CD8-positive, alpha-beta memory T cell (primary cell): ENCODE data around the gene LHFPL6. TPM values are rescaled to one million over a fixed set of nuclear protein-coding genes. Genes with fewer than 3 reads are reported as not detected.

ENCODE experiments used
- CTCF ChIA-PET: fragments of 350-600 bp; sonication (Branson Sonifier 250); formaldehyde crosslinking; loops from one replicate; lab custom pipeline; 2021; ENCODE audit warnings: antibody characterized with exemption; lab: Charles Lee
- POLR2A ChIA-PET: fragments of 350-600 bp; sonication (Branson Sonifier 250); formaldehyde crosslinking; loops from one replicate; lab custom pipeline; 2021; ENCODE audit warnings: antibody characterized with exemption; lab: Charles Lee
- DNase-seq, 5 donors: peaks; one replicate each; pipeline versions ENCODE4 v3.0.0 to v3.0.0-alpha.2; 2020 to 2022; ENCODE audit warnings: mixed read lengths in 1 of 5
- H3K27ac ChIP-seq: one replicate; pipeline ENCODE4 v1.7.0; 2013; ENCODE audit warnings: low read depth, mild to moderate bottlenecking, low read length, moderate library complexity
- H3K27me3 ChIP-seq: 2 replicates; pipeline ENCODE4 v1.7.0; 2013; ENCODE audit warnings: low read length, mild to moderate bottlenecking; ENCODE audit not compliant: insufficient read depth, poor library complexity, severe bottlenecking
- H3K36me3 ChIP-seq: 2 replicates; pipeline ENCODE4 v1.7.0; 2013; ENCODE audit warnings: mild to moderate bottlenecking, low read length, moderate library complexity; ENCODE audit not compliant: insufficient read depth
- H3K4me1 ChIP-seq: 2 replicates; pipeline ENCODE4 v1.7.0; 2013; ENCODE audit warnings: mild to moderate bottlenecking, low read length, moderate library complexity; ENCODE audit not compliant: insufficient read depth
- H3K4me3 ChIP-seq: 2 replicates; pipeline ENCODE4 v1.7.0; 2013; ENCODE audit warnings: mild to moderate bottlenecking, low read length
- H3K9me3 ChIP-seq: 2 replicates; pipeline ENCODE4 v1.7.0; 2013; ENCODE audit warnings: mild to moderate bottlenecking, low read length
- H3K27ac Mint-ChIP-seq, 8 donors: one replicate each; pipeline ENCODE4 v1.8.0; 2020 to 2021; ENCODE audit warnings: mixed read lengths in 8 of 8, mild to moderate bottlenecking in 6 of 8, inconsistent platforms in 3 of 8, moderate library complexity in 3 of 8
- H3K27me3 Mint-ChIP-seq, 2 donors: one replicate each; pipeline ENCODE4 v1.8.0; 2020 to 2021; ENCODE audit warnings: mixed read lengths in 2 of 2, mild to moderate bottlenecking in 1 of 2, moderate library complexity in 1 of 2
- H3K36me3 Mint-ChIP-seq, 3 donors: one replicate each; pipeline ENCODE4 v1.8.0; 2020 to 2021; ENCODE audit warnings: mixed read lengths in 3 of 3, inconsistent platforms in 1 of 3, mild to moderate bottlenecking in 1 of 3
- H3K4me1 Mint-ChIP-seq, 3 donors: one replicate each; pipeline ENCODE4 v1.8.0; 2020 to 2021; ENCODE audit warnings: mixed read lengths in 3 of 3, inconsistent platforms in 1 of 3, mild to moderate bottlenecking in 1 of 3
- H3K4me3 Mint-ChIP-seq, 7 donors: one replicate each; pipeline ENCODE4 v1.8.0; 2020 to 2021; ENCODE audit warnings: mixed read lengths in 7 of 7, mild to moderate bottlenecking in 6 of 7, moderate library complexity in 4 of 7, inconsistent platforms in 2 of 7
- H3K9me3 Mint-ChIP-seq, 5 donors: one replicate each; pipeline ENCODE4 v1.8.0; 2020 to 2022; ENCODE audit warnings: mixed read lengths in 5 of 5, mild to moderate bottlenecking in 3 of 5, moderate library complexity in 2 of 5, inconsistent platforms in 1 of 5
- polyA plus RNA-seq: library from polyadenylated mRNA; unstranded; fragments of 300-500 nt; fragmentation: Illumina TruSeq; gene quantifications from one replicate; pipeline ENCODE4 v1.2.3, GENCODE V29; 2021
- total RNA-seq, 2 experiments: library from RNA; stranded (reverse); gene quantifications; one replicate each; pipeline ENCODE4 v1.2.3, GENCODE V29; 2021

Gene LHFPL6
- total and polyA plus RNA-seq, 3 experiments from 2014 or later = 5.9 to 6.4 TPM; not detected in 1

DNA sequence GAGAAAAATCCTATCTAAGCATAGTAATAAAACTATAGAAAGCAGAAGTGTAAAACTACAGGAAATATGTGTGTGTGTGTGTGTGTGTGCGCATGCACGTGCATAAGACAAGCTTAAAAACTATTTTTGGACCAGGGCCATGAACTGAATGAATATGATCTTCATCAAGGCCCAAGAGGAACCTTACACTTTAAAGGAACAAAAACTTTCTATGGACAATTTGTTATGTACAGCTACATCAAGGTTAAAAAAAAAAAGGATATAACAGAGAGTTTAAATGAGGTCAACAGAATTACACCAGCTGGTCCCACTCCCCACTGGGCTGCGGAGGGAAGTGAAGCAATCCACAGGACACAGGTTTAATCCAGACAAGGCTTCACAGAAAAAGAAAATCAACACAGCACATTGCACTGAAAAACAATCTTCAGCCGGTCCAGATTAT is 151.1 kb downstream of the LHFPL6 start:
- Histone ChIP-seq H3K4me3 (no peak overlapping the region), H3K27me3 (no peaks in the 10 kb centered on the region), H3K36me3 (no peaks in the 10 kb centered on the region), H3K27ac (no peak overlapping the region), H3K4me1 (no peaks in the 10 kb centered on the region), H3K9me3 (no peaks in the 10 kb centered on the region)
- no peaks in the 10 kb centered on the region for H3K4me1 Mint-ChIP-seq
- peaks cover 3 to 31% of the 10 kb centered on the region in 2 donors for H3K27me3 Mint-ChIP-seq
- no peak overlapping the region for H3K4me3 Mint-ChIP-seq
- POLR2A ChIA-PET = no interaction called here
- DNase-seq = no peak
- CTCF ChIA-PET = no interaction called here
- H3K27ac Mint-ChIP-seq = no peak overlapping the region
- peaks cover 0 to 3% (median 0%) of the 10 kb centered on the region in 5 donors for H3K9me3 Mint-ChIP-seq
- no peaks in the 10 kb centered on the region for H3K36me3 Mint-ChIP-seq

DNA sequence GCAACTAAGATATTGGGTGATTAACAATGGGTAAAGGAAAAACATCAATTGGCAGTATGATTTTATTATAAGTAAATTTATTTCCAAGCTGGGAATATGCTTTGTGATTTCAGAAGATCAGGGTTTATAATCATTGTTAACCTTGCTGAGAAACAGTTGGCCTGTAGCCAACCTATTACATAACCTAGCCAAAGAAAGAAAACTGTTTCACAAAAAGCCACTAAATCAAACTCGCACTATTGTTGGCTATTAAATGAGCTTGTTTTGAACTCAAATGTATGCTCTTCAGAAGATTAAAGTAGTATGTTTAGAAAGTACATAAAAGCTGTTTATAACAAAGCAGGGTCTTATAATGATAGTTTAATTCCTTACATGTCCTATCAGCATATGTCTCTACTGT is 151.7 kb downstream of the LHFPL6 start:
- H3K36me3 ChIP-seq = no peaks in the 10 kb centered on the region
- no peak overlapping the region for H3K4me3 Mint-ChIP-seq
- H3K27me3 Mint-ChIP-seq = peaks cover 6 to 35% of the 10 kb centered on the region in 2 donors
- H3K36me3 Mint-ChIP-seq = no peaks in the 10 kb centered on the region
- no peaks in the 10 kb centered on the region for H3K4me1 ChIP-seq
- no peaks in the 10 kb centered on the region for H3K9me3 ChIP-seq
- no peak overlapping the region for H3K27ac ChIP-seq
- H3K27me3 ChIP-seq = no peaks in the 10 kb centered on the region
- CTCF ChIA-PET = interaction anchor here (0.9 kb wide), 1 partner anchor 9 kb away, joined by 3 read pairs; no protein-coding TSS in a partner anchor
- peaks cover 0 to 3% (median 0%) of the 10 kb centered on the region in 5 donors for H3K9me3 Mint-ChIP-seq
- no peaks in the 10 kb centered on the region for H3K4me1 Mint-ChIP-seq
- no peak overlapping the region for H3K27ac Mint-ChIP-seq
- POLR2A ChIA-PET = no interaction called here
- H3K4me3 ChIP-seq = no peak overlapping the region
- no peak for DNase-seq

DNA sequence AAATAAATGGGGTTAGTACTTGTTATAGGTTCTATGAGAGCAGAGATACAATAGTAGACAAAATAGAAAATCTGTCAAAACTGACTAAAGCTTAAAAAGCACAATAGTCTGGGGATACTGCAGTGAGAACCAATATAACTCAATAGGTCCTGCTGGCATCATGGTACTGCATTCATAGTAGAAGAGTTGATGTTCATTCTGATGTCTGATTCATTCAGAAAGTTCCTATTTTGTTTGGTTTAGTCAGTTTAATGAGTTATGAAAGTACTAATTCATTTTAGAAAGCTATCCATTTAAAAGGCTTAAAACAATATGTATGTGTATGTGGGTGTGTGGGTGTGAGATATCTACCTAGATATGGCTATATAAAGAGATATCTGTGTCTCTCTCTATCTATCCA is 152.8 kb downstream of the LHFPL6 start:
- Histone ChIP-seq H3K27ac (no peak overlapping the region), H3K36me3 (no peaks in the 10 kb centered on the region), H3K4me3 (no peak overlapping the region), H3K4me1 (no peaks in the 10 kb centered on the region), H3K27me3 (no peaks in the 10 kb centered on the region), H3K9me3 (no peaks in the 10 kb centered on the region)
- peaks cover 6 to 35% of the 10 kb centered on the region in 2 donors for H3K27me3 Mint-ChIP-seq
- ChIA-PET POLR2A (no interaction called here), CTCF (interaction anchor here (0.9 kb wide), 1 partner anchor 10 kb away, joined by 3 read pairs; no protein-coding TSS in a partner anchor)
- no peaks in the 10 kb centered on the region for H3K4me1 Mint-ChIP-seq
- peaks cover 0 to 3% (median 0%) of the 10 kb centered on the region in 5 donors for H3K9me3 Mint-ChIP-seq
- H3K27ac Mint-ChIP-seq = no peak overlapping the region
- no peaks in the 10 kb centered on the region for H3K36me3 Mint-ChIP-seq
- no peak for DNase-seq
- H3K4me3 Mint-ChIP-seq = no peak overlapping the region

DNA sequence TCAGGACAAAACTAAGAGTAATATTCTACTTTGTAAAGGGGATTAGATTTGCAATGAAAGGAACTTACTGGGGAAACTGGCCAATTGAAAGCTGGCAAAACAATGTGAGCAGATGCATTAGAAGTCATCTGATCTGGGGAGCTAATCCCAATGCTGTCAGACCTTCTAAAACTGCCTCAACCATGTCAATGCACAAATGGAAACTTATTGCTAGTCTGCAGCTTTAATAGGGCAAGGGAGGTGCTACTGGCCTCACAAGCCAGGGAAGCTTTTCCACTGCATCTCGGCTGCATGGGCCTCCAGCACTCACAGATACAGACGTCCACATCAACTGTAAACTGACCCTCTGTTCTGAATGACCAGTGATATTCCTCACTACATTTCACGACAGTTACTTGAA is 154.2 kb downstream of the LHFPL6 start:
- POLR2A ChIA-PET = no interaction called here

DNA sequence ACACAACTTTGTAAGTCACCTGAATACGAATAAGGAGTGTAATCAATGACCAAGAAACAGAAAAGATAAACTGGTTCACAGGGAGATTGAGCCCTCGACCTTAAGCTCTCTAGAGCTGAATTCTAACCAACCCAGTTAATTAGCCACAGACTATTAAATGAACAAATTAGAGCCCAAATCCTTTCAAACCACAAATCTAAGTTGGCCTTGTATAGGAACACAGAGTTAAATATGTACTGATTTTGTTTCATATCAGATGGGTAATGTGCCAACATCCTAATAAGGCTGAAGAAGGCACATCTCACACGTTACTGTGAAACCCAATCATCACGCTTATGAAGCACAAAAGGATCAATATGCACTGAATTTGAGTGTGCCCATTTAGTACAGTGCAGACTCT is 156.1 kb downstream of the LHFPL6 start:
- CTCF ChIA-PET = no interaction called here
- Mint-ChIP-seq H3K4me1 (no peaks in the 10 kb centered on the region), H3K27me3 (peaks cover 2 to 39% of the 10 kb centered on the region in 2 donors), H3K36me3 (no peaks in the 10 kb centered on the region), H3K9me3 (no peaks in the 10 kb centered on the region), H3K4me3 (no peak overlapping the region), H3K27ac (no peak overlapping the region)
- Histone ChIP-seq H3K27ac (no peak overlapping the region), H3K4me3 (no peak overlapping the region), H3K27me3 (no peaks in the 10 kb centered on the region), H3K9me3 (no peaks in the 10 kb centered on the region), H3K36me3 (no peaks in the 10 kb centered on the region), H3K4me1 (no peaks in the 10 kb centered on the region)
- no peak for DNase-seq
- POLR2A ChIA-PET = no interaction called here

More for the DNA sequence above, 154.2 kb downstream of the LHFPL6 start:
- H3K9me3 Mint-ChIP-seq = peaks cover 0 to 3% (median 0%) of the 10 kb centered on the region in 5 donors
- no peaks in the 10 kb centered on the region for H3K36me3 Mint-ChIP-seq
- H3K4me1 Mint-ChIP-seq = no peaks in the 10 kb centered on the region
- Histone ChIP-seq H3K9me3 (no peaks in the 10 kb centered on the region), H3K36me3 (no peaks in the 10 kb centered on the region), H3K4me1 (no peaks in the 10 kb centered on the region), H3K27ac (no peak overlapping the region), H3K27me3 (no peaks in the 10 kb centered on the region), H3K4me3 (no peak overlapping the region)
- H3K27me3 Mint-ChIP-seq = peaks cover 4 to 44% of the 10 kb centered on the region in 2 donors
- no peak overlapping the region for H3K27ac Mint-ChIP-seq
- no peak for DNase-seq
- CTCF ChIA-PET = no interaction called here
- H3K4me3 Mint-ChIP-seq = no peak overlapping the region

DNA sequence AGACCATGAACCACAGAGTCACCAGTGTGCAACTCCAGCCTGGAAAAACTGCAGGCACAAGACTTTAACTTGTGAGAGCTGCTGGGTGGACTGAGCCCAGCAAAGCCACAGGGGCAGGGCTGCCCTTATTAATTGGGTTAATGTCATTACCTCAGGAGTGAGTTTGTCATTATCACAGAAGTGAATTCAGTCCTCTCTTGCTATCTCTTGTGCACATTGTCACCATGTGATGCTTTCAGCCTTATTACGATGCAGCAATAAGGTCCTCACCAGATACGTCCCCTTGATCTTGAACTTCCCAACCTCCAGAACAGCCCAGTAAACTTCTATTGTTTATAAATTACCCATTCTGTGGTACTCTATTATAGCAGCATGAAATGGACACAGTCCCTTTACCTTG is 158.1 kb downstream of the LHFPL6 start:
- POLR2A ChIA-PET = no interaction called here
- H3K4me3 ChIP-seq = no peak overlapping the region
- no peaks in the 10 kb centered on the region for H3K36me3 ChIP-seq
- Mint-ChIP-seq H3K4me3 (no peak overlapping the region), H3K4me1 (no peaks in the 10 kb centered on the region), H3K9me3 (peaks cover 0 to 3% (median 0%) of the 10 kb centered on the region in 5 donors), H3K36me3 (no peaks in the 10 kb centered on the region), H3K27ac (no peak overlapping the region), H3K27me3 (peaks cover 2 to 39% of the 10 kb centered on the region in 2 donors)
- CTCF ChIA-PET = no interaction called here
- no peaks in the 10 kb centered on the region for H3K4me1 ChIP-seq
- peaks cover 2% of the 10 kb centered on the region for H3K27me3 ChIP-seq
- no peak overlapping the region for H3K27ac ChIP-seq
- DNase-seq = no peak
- H3K9me3 ChIP-seq = no peaks in the 10 kb centered on the region

DNA sequence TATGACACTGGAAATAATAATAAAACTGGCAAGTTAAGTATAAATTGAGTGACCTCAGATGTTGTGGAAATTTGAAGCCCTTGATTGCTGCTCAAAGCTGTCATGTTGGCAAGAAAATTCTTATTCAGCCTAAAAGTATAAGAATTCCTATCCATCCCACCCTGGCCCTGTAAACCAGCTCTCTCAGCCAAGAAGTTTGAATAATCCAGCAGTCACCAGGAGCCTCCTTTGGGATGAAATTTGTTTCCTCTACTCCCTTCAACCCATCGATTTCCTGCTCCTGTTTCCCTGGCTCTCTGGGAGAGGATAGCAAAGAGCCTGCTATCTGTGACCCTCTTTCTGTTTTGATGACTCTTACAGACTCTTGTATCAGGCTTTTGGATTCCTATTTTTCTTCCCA is 169.3 kb downstream of the LHFPL6 start:
- no peaks in the 10 kb centered on the region for H3K36me3 ChIP-seq
- H3K4me3 ChIP-seq = no peak overlapping the region
- H3K9me3 Mint-ChIP-seq = peaks cover 0 to 11% (median 2%) of the 10 kb centered on the region in 5 donors
- CTCF ChIA-PET = no interaction called here
- H3K4me1 Mint-ChIP-seq = no peaks in the 10 kb centered on the region
- no peak overlapping the region for H3K4me3 Mint-ChIP-seq
- no peaks in the 10 kb centered on the region for H3K9me3 ChIP-seq
- H3K27me3 ChIP-seq = no peaks in the 10 kb centered on the region
- no peaks in the 10 kb centered on the region for H3K4me1 ChIP-seq
- no peak overlapping the region for H3K27ac ChIP-seq
- no peak overlapping the region for H3K27ac Mint-ChIP-seq
- H3K36me3 Mint-ChIP-seq = no peaks in the 10 kb centered on the region
- POLR2A ChIA-PET = no interaction called here
- no peak for DNase-seq
- peaks cover 4 to 8% of the 10 kb centered on the region in 2 donors for H3K27me3 Mint-ChIP-seq

DNA sequence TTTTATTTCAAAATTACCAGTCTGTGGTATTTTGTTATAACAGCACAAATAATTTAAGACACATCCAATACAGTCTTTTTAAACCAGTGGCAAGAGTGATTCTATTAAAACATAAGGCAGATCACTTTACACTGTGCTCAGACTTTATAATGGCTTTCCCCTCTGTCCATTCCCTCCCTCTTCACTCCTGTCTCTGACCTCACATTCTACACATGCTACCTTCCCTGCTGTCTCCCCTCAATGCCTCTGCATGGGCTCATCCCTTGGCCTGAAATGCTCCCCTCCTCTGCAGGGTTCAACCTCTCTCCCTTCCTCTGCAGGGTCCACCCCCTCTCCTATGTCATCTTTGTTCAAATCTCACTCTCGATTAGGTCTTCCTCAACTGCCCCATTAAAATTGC is 170.8 kb downstream of the LHFPL6 start:
- Mint-ChIP-seq H3K4me1 (no peaks in the 10 kb centered on the region), H3K27ac (no peak overlapping the region), H3K4me3 (no peak overlapping the region), H3K36me3 (no peaks in the 10 kb centered on the region), H3K27me3 (peaks cover 4 to 8% of the 10 kb centered on the region in 2 donors), H3K9me3 (peaks cover 0 to 11% (median 2%) of the 10 kb centered on the region in 5 donors)
- Histone ChIP-seq H3K4me1 (no peaks in the 10 kb centered on the region), H3K27me3 (no peaks in the 10 kb centered on the region), H3K27ac (no peak overlapping the region), H3K36me3 (no peaks in the 10 kb centered on the region), H3K4me3 (no peak overlapping the region), H3K9me3 (no peaks in the 10 kb centered on the region)
- ChIA-PET POLR2A (no interaction called here), CTCF (no interaction called here)
- no peak for DNase-seq
